HG03025 (cell line): ENCODE measurements around the gene SMIM41.
"Not testable (repeated sequence)": the region's sequence is repeated elsewhere in the genome, so short reads cannot be mapped to it uniquely, and the experiment has no call there.

Experiments used
- ATAC-seq: cut with Tn5 transposase; IDR thresholded peaks from one replicate; pipeline ENCODE4 v1.9.1; 2021; ENCODE audit warnings: mild to moderate bottlenecking, moderate library complexity; ENCODE audit not compliant: unreplicated experiment, low FRiP score

SMIM41 gene

GRCh38 chr12:52082988-52083637, 3.6 kb downstream of the SMIM41 start:
- no peak for ATAC-seq

DNA sequence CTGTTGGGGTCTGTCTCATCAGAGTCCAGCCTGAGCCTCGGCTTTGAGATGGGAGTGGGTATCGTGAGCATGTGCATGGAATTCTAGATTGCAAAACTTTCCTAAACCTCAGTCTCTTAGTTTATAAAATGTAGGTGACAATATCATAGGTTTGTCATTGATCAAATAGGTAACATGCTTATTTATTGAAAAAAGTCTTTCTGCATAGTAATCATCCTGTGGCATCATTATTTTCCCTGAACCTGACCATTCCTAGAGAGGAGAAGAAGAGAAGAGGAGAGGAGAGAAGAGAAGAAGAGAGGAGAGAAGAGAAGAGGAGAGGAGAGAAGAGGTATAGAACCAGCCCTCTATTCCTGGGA, 4.1 kb downstream of the SMIM41 start:
- ATAC-seq = no peak

GRCh38 chr12:52084491-52085231, 5.2 kb downstream of the SMIM41 start:
- ATAC-seq = no peak

DNA sequence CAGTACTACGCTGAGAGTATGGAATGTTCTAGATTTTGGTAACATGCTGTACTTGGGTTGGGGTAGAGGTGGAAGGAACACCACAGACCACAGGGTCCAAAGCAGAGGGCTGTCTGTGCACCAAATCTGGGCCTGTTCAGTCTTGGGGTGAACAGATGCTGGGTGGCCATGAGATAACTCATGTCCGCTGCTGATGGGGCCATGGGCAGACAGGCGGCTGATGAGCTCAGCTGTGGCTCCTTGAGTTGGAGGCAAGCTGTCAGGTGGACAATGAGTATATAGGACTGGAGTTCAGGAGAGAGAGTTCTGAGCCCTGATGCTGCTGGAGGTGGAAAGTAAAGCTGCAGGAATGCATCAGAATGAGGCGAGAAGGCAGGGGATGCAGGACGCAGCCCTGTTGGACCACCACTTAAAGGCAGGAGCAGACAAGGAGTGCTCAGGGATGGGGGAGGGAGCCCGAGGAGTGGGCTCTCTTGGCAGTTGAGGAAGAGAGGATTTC, 6.2 kb downstream of the SMIM41 start:
- no peak for ATAC-seq

- ATAC-seq = no peak
Measured at GRCh38 chr12:52086366-52086765, 6.9 kb downstream of the SMIM41 start.

DNA sequence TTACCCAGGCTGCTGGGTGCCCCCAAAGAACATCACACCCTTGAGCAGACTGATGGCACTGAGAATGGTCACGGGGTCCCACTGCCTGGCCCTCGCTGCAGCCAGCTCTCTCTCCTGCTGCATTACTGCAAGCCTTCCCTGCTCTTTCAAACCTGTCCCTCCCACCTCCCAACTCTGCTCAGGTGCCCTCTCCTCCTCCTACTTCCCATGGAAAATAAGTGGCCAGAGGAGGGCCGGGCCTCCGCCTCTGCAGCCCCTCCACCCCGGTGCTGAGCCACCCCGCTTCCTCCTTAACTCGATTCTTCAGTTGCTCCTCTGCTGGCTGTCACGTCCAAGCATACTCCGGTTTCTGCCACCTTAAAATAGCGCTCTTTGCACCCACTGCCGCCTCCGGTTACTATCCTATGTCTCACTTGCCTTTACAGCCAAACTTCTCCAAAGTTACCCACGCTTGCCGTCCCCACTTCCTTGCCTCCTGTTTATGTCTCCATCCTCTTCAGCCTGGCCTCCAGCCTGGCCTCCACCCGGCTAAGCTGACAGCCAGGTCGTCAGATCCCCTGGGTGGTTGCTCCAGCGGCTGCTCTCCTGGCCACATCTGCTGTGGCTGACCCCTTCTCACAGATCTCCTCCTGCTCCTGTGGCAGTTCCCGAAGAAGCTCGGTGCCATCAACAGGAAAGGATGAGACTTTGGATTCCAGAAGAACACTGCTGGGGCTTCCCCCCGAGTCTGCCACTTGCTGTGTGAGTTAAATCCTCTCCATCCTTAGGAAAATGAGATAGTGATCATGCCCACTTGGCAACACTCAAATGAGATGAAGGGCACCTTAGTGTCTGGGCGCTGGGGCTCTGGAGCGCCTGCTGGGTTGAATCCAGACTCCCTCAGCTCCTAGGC, 7.7 kb downstream of the SMIM41 start:
- no peak for ATAC-seq

DNA sequence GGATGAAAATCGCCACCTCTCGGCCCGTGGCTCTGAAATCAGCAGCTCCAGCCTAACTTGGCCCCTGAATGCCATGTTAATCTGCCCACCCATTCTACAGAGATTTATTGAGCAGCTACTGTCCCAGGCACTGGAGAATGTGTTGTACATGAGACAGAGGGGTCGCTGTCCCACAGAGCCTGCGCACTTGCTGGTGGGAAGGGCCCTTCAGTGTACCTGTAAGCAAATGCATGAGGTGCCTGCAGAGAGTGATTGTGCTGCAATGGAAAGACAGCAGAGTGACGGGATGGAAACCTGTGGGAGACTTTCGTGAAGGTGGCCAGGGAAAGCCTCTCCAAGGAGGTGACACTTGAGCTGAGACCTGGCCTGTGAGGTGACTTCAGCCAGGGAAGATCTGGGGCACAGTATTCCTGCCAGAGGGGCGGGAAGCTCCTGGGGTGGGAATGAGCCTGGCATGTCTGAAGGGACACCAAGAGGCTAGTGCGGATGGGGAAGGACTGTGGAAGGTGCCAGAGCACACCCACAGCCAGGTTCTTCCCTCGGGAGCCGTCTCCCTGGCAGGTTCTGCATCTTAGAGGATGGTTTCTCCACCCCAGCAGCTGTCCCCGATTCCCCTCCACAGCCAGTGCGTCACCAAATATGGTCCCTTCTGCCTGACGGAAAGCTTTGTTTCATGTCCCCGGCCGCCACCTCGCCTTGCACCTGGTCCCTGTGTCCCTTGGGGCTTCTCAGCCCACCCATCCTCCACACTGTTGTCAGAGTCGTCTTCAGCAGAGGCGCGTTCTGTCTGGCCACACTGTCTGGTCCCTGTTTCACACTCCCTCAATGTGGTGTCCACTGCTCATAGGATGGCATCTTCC, 8.7 kb downstream of the SMIM41 start:
- no peak for ATAC-seq

- ATAC-seq = no peak
Measured at GRCh38 chr12:52089491-52089890, 10.0 kb downstream of the SMIM41 start.

- no peak for ATAC-seq
Measured at GRCh38 chr12:52090291-52090690, 10.8 kb downstream of the SMIM41 start.

DNA sequence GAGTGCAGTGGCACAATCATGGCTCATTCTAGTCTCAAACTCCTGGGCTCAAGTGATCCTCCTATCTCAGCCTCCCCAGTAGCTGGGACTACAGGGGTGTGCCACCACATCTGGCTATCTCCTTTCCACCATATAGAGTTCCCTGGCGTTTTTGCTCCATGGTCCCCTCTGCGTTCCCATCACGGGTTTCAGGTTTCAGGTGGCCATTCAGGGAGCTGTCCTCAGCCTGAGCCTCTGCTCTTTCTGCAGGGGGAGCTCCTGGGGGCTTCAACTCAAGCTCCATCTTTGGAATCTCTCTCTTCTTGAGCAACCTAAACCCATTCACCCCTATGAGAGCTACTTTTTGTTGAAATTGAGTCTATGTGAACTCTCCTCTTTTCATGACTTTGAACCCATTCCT, 11.6 kb downstream of the SMIM41 start:
- no peak for ATAC-seq

DNA sequence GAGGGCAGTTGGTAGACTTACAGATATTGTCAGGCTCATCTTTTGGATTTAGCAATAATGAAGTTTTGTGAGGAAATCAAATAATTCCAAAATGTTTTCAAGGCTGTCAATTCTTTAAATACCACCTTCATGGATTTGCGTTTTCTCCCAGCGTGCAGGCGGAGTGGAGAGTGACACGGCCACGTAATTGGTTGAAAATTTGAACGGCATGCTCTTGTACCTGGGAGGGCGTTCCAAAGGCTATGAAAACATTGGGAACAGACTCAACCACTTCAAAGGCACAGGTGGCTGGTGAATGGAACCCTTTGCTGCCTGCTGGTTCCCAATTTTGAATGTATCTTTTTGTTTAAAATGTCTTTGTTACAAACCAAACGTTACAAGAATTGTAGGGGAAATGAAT, 12.4 kb downstream of the SMIM41 start:
- no peak for ATAC-seq

GRCh38 chr12:52093346-52093745, 13.8 kb downstream of the SMIM41 start:
- ATAC-seq = no peak

- ATAC-seq = no peak
Measured at GRCh38 chr12:52096332-52097044, 17.0 kb downstream of the SMIM41 start.

DNA sequence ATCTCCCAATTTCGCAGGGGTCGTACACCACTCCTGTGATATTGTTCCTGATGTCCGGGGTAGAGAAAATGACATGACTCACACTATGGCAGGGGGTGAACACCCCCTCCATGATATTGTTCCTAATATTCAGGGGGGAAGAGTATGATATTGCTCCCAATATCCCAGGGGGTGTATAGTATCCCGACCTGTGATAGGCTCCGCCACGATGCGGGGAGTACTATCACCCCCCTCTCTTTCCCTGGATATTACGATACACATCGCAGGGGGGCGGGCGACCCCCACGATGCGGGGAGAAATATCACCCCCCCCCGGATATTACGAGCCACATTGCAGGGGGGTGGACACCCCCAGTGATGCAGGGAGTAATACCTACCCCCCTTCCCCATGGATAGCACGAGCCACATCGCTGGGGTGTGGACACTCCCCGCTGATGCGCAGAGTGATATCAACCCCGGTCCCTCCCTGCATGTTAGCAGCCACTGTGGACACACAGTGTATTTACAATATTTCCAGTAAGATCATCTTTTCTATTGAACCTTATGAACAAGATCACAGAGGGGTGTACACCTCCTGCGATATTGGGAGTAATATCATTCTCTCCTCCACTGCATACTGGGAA, 17.7 kb downstream of the SMIM41 start:
- no peak for ATAC-seq

- ATAC-seq = not testable (repeated sequence)
Measured at GRCh38 chr12:52104431-52105089, 25.1 kb downstream of the SMIM41 start.

GRCh38 chr12:52116222-52117125, 37.0 kb downstream of the SMIM41 start:
- ATAC-seq = not testable (repeated sequence)

- peak; percentile 32 for ATAC-seq
Measured at GRCh38 chr12:52117806-52118475, 38.4 kb downstream of the SMIM41 start.
